HUES48 (cell line): ENCODE measurements around the gene TRIM65.

Source experiments
- H3K27ac ChIP-seq: one replicate; pipeline ENCODE4 v1.7.0; 2013; ENCODE audit warnings: low read depth, low read length, inconsistent platforms
- H3K27me3 ChIP-seq: 2 replicates; pipeline ENCODE4 v1.6.1; 2013; ENCODE audit warnings: mild to moderate bottlenecking, low read length; ENCODE audit not compliant: control insufficient read depth, insufficient read depth
- H3K36me3 ChIP-seq: 2 replicates; pipeline ENCODE4 v1.6.1; 2013; ENCODE audit warnings: low read length; ENCODE audit not compliant: control insufficient read depth, insufficient read depth
- H3K4me1 ChIP-seq: 2 replicates; pipeline ENCODE4 v1.6.1; 2013; ENCODE audit warnings: mild to moderate bottlenecking, low read length; ENCODE audit not compliant: control insufficient read depth, insufficient read depth
- H3K4me3 ChIP-seq: 2 replicates; pipeline ENCODE4 v1.5.1; 2013; ENCODE audit warnings: mild to moderate bottlenecking, low read depth, low read length
- H3K9ac ChIP-seq: 2 replicates; pipeline ENCODE4 v1.6.1; 2013; ENCODE audit warnings: mild to moderate bottlenecking, low read depth, low read length, moderate library complexity
- H3K9me3 ChIP-seq: 2 replicates; pipeline ENCODE4 v1.6.1; 2013; ENCODE audit warnings: low read length; ENCODE audit not compliant: control insufficient read depth, insufficient read depth

TRIM65 gene

GRCh38 chr17:75849279-75849646, 47.5 kb downstream of the TRIM65 start:
- H3K4me3 ChIP-seq, result no peak overlapping the region
- peaks cover 52% of the 10 kb centered on the region for H3K36me3 ChIP-seq
- no peak overlapping the region for H3K27ac ChIP-seq
- peaks cover 11% of the 10 kb centered on the region for H3K4me1 ChIP-seq
- H3K9me3 ChIP-seq, result no peaks in the 10 kb centered on the region
- no peak overlapping the region for H3K9ac ChIP-seq
- H3K27me3 ChIP-seq, result no peaks in the 10 kb centered on the region

GRCh38 chr17:75848523-75849278, 48.0 kb downstream of the TRIM65 start:
- Histone ChIP-seq H3K27ac (peak overlapping the region; percentile 64), H3K36me3 (peaks cover 52% of the 10 kb centered on the region), H3K4me1 (peaks cover 7% of the 10 kb centered on the region; the same call in 1 of the 2 replicates), H3K4me3 (no peak overlapping the region), H3K27me3 (no peaks in the 10 kb centered on the region), H3K9me3 (no peaks in the 10 kb centered on the region), H3K9ac (no peak overlapping the region)

- Histone ChIP-seq H3K36me3 (peaks cover 52% of the 10 kb centered on the region), H3K9me3 (no peaks in the 10 kb centered on the region), H3K27me3 (no peaks in the 10 kb centered on the region), H3K27ac (no peak overlapping the region), H3K9ac (no peak overlapping the region), H3K4me3 (no peak overlapping the region), H3K4me1 (peaks cover 7% of the 10 kb centered on the region; the same call in 1 of the 2 replicates)
Observed at GRCh38 chr17:75847614-75848522, 48.9 kb downstream of the TRIM65 start.

- H3K9me3 ChIP-seq, result no peaks in the 10 kb centered on the region
- H3K27ac ChIP-seq, result no peak overlapping the region
- H3K4me3 ChIP-seq, result no peak overlapping the region
- peaks cover 7% of the 10 kb centered on the region; the same call in 1 of the 2 replicates for H3K4me1 ChIP-seq
- peaks cover 49% of the 10 kb centered on the region for H3K36me3 ChIP-seq
- H3K9ac ChIP-seq, result no peak overlapping the region
- H3K27me3 ChIP-seq, result no peaks in the 10 kb centered on the region
Observed at GRCh38 chr17:75846692-75847613, 49.8 kb downstream of the TRIM65 start.

GRCh38 chr17:75845933-75846691, 50.6 kb downstream of the TRIM65 start:
- H3K9me3 ChIP-seq, result no peaks in the 10 kb centered on the region

GRCh38 chr17:75845058-75845711, 51.6 kb downstream of the TRIM65 start:
- Histone ChIP-seq H3K9me3 (no peaks in the 10 kb centered on the region), H3K9ac (no peak overlapping the region), H3K27me3 (no peaks in the 10 kb centered on the region), H3K4me3 (no peak overlapping the region), H3K36me3 (peaks cover 36% of the 10 kb centered on the region), H3K4me1 (peaks cover 7% of the 10 kb centered on the region; the same call in 1 of the 2 replicates), H3K27ac (peak overlapping the region; percentile 8)

More at GRCh38 chr17:75845933-75846691, 50.6 kb downstream of the TRIM65 start:
- H3K9ac ChIP-seq, result no peak overlapping the region
- H3K4me1 ChIP-seq, result peaks cover 7% of the 10 kb centered on the region; the same call in 1 of the 2 replicates
- H3K4me3 ChIP-seq, result no peak overlapping the region
- peaks cover 44% of the 10 kb centered on the region for H3K36me3 ChIP-seq
- H3K27ac ChIP-seq, result no peak overlapping the region
- H3K27me3 ChIP-seq, result no peaks in the 10 kb centered on the region

- H3K27ac ChIP-seq, result peak overlapping the region; percentile 8
- no peak overlapping the region for H3K4me3 ChIP-seq
- peaks cover 32% of the 10 kb centered on the region for H3K36me3 ChIP-seq
- no peaks in the 10 kb centered on the region for H3K9me3 ChIP-seq
- no peak overlapping the region for H3K9ac ChIP-seq
- H3K4me1 ChIP-seq, result peaks cover 7% of the 10 kb centered on the region; the same call in 1 of the 2 replicates
- no peaks in the 10 kb centered on the region for H3K27me3 ChIP-seq
Observed at GRCh38 chr17:75844530-75845057, 52.2 kb downstream of the TRIM65 start.

GRCh38 chr17:75843577-75844529, 52.9 kb downstream of the TRIM65 start, which contains the start of gene UNC13D:
Gene UNC13D (minus strand): TSS chr17:75844404. CDS start chr17:75844337, 67 bp downstream.
- Histone ChIP-seq H3K27ac (peak within 1 kb of the TSS; percentile 8), H3K9ac (no peak within 1 kb of the TSS)

More at GRCh38 chr17:75843577-75844529, 52.9 kb downstream of the TRIM65 start, which contains the start of gene UNC13D:
- H3K9me3 ChIP-seq, result no peaks in the 10 kb centered on the region
- H3K27me3 ChIP-seq, result no peaks in the 10 kb centered on the region
- H3K36me3 ChIP-seq, result peaks cover 25% of the 10 kb centered on the region
- peaks cover 7% of the 10 kb centered on the region; the same call in 1 of the 2 replicates for H3K4me1 ChIP-seq
- H3K4me3 ChIP-seq, result no peak within 1 kb of the TSS
